Vagina (tissue), 2 donors: Measurements from ENCODE around the gene PPP3CA.

Experiments
- POLR2A ChIP-seq, 2 donors: fragments of 450-650 bp; IDR thresholded peaks; one replicate each; pipeline ENCODE4 v1.6.1; 2017; ENCODE audit warnings: antibody characterized with exemption in 2 of 2, mild to moderate bottlenecking in 2 of 2, moderate library complexity in 2 of 2
- TF ChIP-seq, protein P1 (sequence below), 3 experiments: fragments of 450-650 bp in 2 of 3; fragments of 200-600 bp in 1 of 3; sonication (generic) in 1 of 3; IDR thresholded peaks; one replicate each; pipeline ENCODE4 v1.5.1; 2017 to 2019; ENCODE audit warnings: antibody characterized with exemption in 3 of 3, mild to moderate bottlenecking in 2 of 3, moderate library complexity in 2 of 3

DNA sequence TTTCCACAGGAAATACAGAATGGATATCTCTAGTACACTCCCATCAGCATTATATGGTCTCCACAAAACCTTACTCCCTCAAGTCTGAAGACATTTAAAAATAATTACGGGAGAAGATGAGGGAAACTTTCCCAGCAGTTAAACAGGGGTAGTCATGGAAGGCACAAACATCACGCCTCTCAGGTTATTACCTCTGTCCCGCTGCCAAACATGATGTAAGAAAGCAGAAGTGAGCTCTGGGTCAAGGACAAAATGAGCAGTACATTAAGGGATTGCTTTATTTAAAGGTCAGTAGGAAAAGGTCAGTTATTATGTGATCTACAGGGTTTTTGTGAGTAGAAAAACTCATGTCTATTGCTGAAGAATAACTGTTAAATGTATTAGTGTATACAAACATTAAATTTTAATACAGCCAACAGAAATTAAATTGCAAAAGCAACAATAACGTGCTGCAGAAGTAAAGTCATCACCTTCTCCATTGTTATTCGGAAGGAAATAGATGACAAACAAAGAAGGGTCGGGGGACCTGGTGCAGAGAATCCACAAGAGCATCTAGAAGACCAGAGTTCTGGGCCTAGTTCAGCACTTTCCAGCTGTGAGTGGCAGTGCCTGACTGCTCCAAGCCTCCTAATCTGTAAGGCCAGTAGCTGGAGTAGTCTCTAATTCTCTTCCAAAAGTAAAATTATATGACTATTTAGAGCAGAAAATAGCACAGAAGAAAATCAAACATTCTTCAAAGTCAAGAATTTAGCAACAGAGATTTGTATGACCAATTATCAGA lies 171.2 kb downstream of the PPP3CA start:
- TF ChIP-seq, protein P1, sequence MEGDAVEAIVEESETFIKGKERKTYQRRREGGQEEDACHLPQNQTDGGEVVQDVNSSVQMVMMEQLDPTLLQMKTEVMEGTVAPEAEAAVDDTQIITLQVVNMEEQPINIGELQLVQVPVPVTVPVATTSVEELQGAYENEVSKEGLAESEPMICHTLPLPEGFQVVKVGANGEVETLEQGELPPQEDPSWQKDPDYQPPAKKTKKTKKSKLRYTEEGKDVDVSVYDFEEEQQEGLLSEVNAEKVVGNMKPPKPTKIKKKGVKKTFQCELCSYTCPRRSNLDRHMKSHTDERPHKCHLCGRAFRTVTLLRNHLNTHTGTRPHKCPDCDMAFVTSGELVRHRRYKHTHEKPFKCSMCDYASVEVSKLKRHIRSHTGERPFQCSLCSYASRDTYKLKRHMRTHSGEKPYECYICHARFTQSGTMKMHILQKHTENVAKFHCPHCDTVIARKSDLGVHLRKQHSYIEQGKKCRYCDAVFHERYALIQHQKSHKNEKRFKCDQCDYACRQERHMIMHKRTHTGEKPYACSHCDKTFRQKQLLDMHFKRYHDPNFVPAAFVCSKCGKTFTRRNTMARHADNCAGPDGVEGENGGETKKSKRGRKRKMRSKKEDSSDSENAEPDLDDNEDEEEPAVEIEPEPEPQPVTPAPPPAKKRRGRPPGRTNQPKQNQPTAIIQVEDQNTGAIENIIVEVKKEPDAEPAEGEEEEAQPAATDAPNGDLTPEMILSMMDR (IDR thresholded peaks at IDR 0.05) = no peak
- TF ChIP-seq POLR2A (IDR thresholded peaks at IDR 0.05) = no peak
